Measurements from ENCODE around the gene HOMEZ. TPM values are rescaled to one million over a fixed set of nuclear protein-coding genes. Genes with fewer than 3 reads are reported as not detected.

Gene HOMEZ
- total and polyA plus RNA-seq, 10 of the 15 experiments (the other 5 are each of a cell fraction or from before 2014, with no cell fraction given) = 2.6 to 19.3 (median 13.0) TPM

GRCh38 chr14:23275412-23275811, 10.5 kb downstream of the HOMEZ start:
- in situ Hi-C loops (cut with MboI) (no loop called here), intact Hi-C loops (cut with micrococcal nuclease; ENCODE audit: unreplicated experiment) (no loop called here)
- ChIA-PET SMC1A (ENCODE audit: uncharacterized antibody, unreplicated experiment) (no interaction called here), RAD21 (ENCODE audit: unreplicated experiment) (no interaction called here), POLR2A (no interaction called here), CTCF (interaction anchor here (0.6 to 2.4 kb wide), 3 partner anchors 19 to 176 kb away, joined by 3 to 10 read pairs (median 3); no protein-coding TSS in a partner anchor)
- ATAC-seq = no peak
- Histone ChIP-seq H3K9me3 (replicated peaks; ENCODE audit: control insufficient read depth, insufficient read depth, low read length) (no peaks in the 10 kb centered on the region), H3K36me3 (ENCODE audit: control insufficient read depth in 2 of 2, insufficient read depth in 2 of 2, low read length in 1 of 2) (peaks cover 0 to 3% of the 10 kb centered on the region in 2 experiments; a peak in 1 of 4 replicates), H3K27me3 (replicated peaks in 1 of 2; ENCODE audit: control insufficient read depth in 2 of 2, insufficient read depth in 2 of 2, low read length in 1 of 2) (no peaks in the 10 kb centered on the region; a peak in 1 of 4 replicates), H3K4me1 (ENCODE audit: control insufficient read depth, insufficient read depth, low read length) (no peaks in the 10 kb centered on the region), H3K9ac (ENCODE audit: control insufficient read depth, insufficient read depth, low read length) (no peak overlapping the region), H4K20me1 (ENCODE audit: control insufficient read depth, insufficient read depth) (no peaks in the 10 kb centered on the region), H3K27ac (ENCODE audit: control insufficient read depth, insufficient read depth) (no peak overlapping the region), H3K79me2 (ENCODE audit: control insufficient read depth, insufficient read depth, low read length) (no peaks in the 10 kb centered on the region), H2AFZ (ENCODE audit: control insufficient read depth, low read depth, low read length) (no peak overlapping the region), H3K4me3 (no peak overlapping the region), H3K4me2 (ENCODE audit: control insufficient read depth, insufficient read depth) (no peak overlapping the region)
- WGBS (ENCODE audit: insufficient coverage, insufficient replicate concordance, low lambda C conversion rate, missing lambda C conversion rate) = 77% methylated on average over 2 of the region's 2 CpGs
- TF ChIP-seq TAF1 (IDR thresholded peaks at IDR 0.05; ENCODE audit: borderline replicate concordance, low read depth, low read length) (no peak), ESRRA (IDR thresholded peaks at IDR 0.05; ENCODE audit: low read length) (no peak), SIX5 (IDR thresholded peaks at IDR 0.05; ENCODE audit: low read depth, low read length, severe bottlenecking) (no peak), SUZ12 (IDR thresholded peaks at IDR 0.05; ENCODE audit: unreplicated experiment) (no peak), MAX (IDR thresholded peaks at IDR 0.05; ENCODE audit: low read depth, low read length) (no peak), ATF3 (IDR thresholded peaks at IDR 0.05; ENCODE audit: borderline replicate concordance, extremely low read depth, low read depth, low read length) (no peak), MTA3 (IDR thresholded peaks at IDR 0.05; ENCODE audit: borderline replicate concordance, low read length) (no peak), FOXM1 (IDR thresholded peaks at IDR 0.05; ENCODE audit: low read depth, low read length) (no peak), MEF2B (IDR thresholded peaks at IDR 0.05; ENCODE audit: partially characterized antibody, poor library complexity, severe bottlenecking) (no peak), PBX3 (IDR thresholded peaks at IDR 0.05; ENCODE audit: insufficient replicate concordance, low read depth, low read length) (no peak), GATAD2B (conservative IDR thresholded peaks at IDR 0.05; ENCODE audit: low read depth) (no peak), ATF7 (IDR thresholded peaks at IDR 0.05; ENCODE audit: low read depth) (no peak), PAX5 (IDR thresholded peaks at IDR 0.05; ENCODE audit: borderline replicate concordance, low read depth, low read length) (no peak), KDM1A (IDR thresholded peaks at IDR 0.05; ENCODE audit: borderline replicate concordance) (no peak), CHD1 (IDR thresholded peaks at IDR 0.05; ENCODE audit: low read depth, low read length) (no peak)
- no peak for DNase-seq (ENCODE audit: low read depth, low spot score)
- BruUV-seq (replicated peaks) = no TSS peak
- no peak for FAIRE-seq

Data from GM12878 (cell line).